ENCODE measurements around the gene PLEKHG2.

The PLEKHG2 gene

GRCh38 chr19:39469567-39469966 lies 57.1 kb downstream of the PLEKHG2 start:
- no peak overlapping the region for H2AFZ ChIP-seq (ENCODE audit: low read length)
- H3K4me2 ChIP-seq (ENCODE audit: low read depth, low read length) = no peak overlapping the region
- H3K9me2 ChIP-seq (replicated peaks; ENCODE audit: insufficient read depth, low read length) = no peaks in the 10 kb centered on the region
- peaks cover 13% of the 10 kb centered on the region for H3K79me2 ChIP-seq (ENCODE audit: low read length)
- peaks cover 8% of the 10 kb centered on the region for H3K36me3 ChIP-seq (replicated peaks; ENCODE audit: insufficient read depth, low read length)
- no peaks in the 10 kb centered on the region for H3K9me3 ChIP-seq (replicated peaks; ENCODE audit: insufficient read depth, low read length)
- no peak overlapping the region for H3K9ac ChIP-seq (ENCODE audit: low read length)
- no peak overlapping the region for H3K27ac ChIP-seq (ENCODE audit: low read length)
- no peaks in the 10 kb centered on the region for H3K4me1 ChIP-seq (ENCODE audit: low read length)
- H3K4me3 ChIP-seq (ENCODE audit: low read length) = no peak overlapping the region
- TF ChIP-seq EZH2phosphoT487 (IDR thresholded peaks at IDR 0.05; ENCODE audit: low read length) = no peak
- no peak for TF ChIP-seq EZH2 (optimal IDR thresholded peaks at IDR 0.05; ENCODE audit: low read depth, low read length)
- TF ChIP-seq CTCF (IDR thresholded peaks at IDR 0.05; ENCODE audit: low read length) = no peak
- DNase-seq = no peak
- no peaks in the 10 kb centered on the region for H3K27me3 ChIP-seq (replicated peaks; ENCODE audit: insufficient read depth, low read length)
- H3F3A ChIP-seq (ENCODE audit: insufficient read depth, low read length) = no peaks in the 10 kb centered on the region
- H4K20me1 ChIP-seq (ENCODE audit: insufficient read depth, low read length) = no peaks in the 10 kb centered on the region

GRCh38 chr19:39470724-39471339 lies 58.4 kb downstream of the PLEKHG2 start:
- Histone ChIP-seq H2AFZ (ENCODE audit: low read length) (no peak overlapping the region), H3K9me2 (replicated peaks; ENCODE audit: insufficient read depth, low read length) (no peaks in the 10 kb centered on the region), H3F3A (ENCODE audit: insufficient read depth, low read length) (0 out of 2 replicates have a peak, but pooled peaks cover 3% of the 10 kb centered on the region), H3K4me1 (ENCODE audit: low read length) (no peaks in the 10 kb centered on the region), H3K27me3 (replicated peaks; ENCODE audit: insufficient read depth, low read length) (no peaks in the 10 kb centered on the region), H3K4me2 (ENCODE audit: low read depth, low read length) (no peak overlapping the region), H3K4me3 (ENCODE audit: low read length) (no peak overlapping the region), H3K79me2 (ENCODE audit: low read length) (peaks cover 3% of the 10 kb centered on the region), H4K20me1 (ENCODE audit: insufficient read depth, low read length) (no peaks in the 10 kb centered on the region), H3K9ac (ENCODE audit: low read length) (no peak overlapping the region), H3K9me3 (replicated peaks; ENCODE audit: insufficient read depth, low read length) (no peaks in the 10 kb centered on the region), H3K27ac (ENCODE audit: low read length) (no peak overlapping the region), H3K36me3 (replicated peaks; ENCODE audit: insufficient read depth, low read length) (peaks cover 10% of the 10 kb centered on the region)
- DNase-seq = no peak
- no peak for TF ChIP-seq EZH2 (optimal IDR thresholded peaks at IDR 0.05; ENCODE audit: low read depth, low read length)
- TF ChIP-seq CTCF (IDR thresholded peaks at IDR 0.05; ENCODE audit: low read length) = no peak
- TF ChIP-seq EZH2phosphoT487 (IDR thresholded peaks at IDR 0.05; ENCODE audit: low read length) = no peak

GRCh38 chr19:39471756-39472536 lies 59.5 kb downstream of the PLEKHG2 start:
- H3K27ac ChIP-seq (ENCODE audit: low read length) = no peak overlapping the region
- no peaks in the 10 kb centered on the region for H3K9me2 ChIP-seq (replicated peaks; ENCODE audit: insufficient read depth, low read length)
- no peak overlapping the region for H3K4me3 ChIP-seq (ENCODE audit: low read length)
- H4K20me1 ChIP-seq (ENCODE audit: insufficient read depth, low read length) = no peaks in the 10 kb centered on the region
- H2AFZ ChIP-seq (ENCODE audit: low read length) = no peak overlapping the region
- no peak overlapping the region for H3K9ac ChIP-seq (ENCODE audit: low read length)
- TF ChIP-seq EZH2phosphoT487 (IDR thresholded peaks at IDR 0.05; ENCODE audit: low read length) (no peak), EZH2 (optimal IDR thresholded peaks at IDR 0.05; ENCODE audit: low read depth, low read length) (no peak), CTCF (IDR thresholded peaks at IDR 0.05; ENCODE audit: low read length) (no peak)
- 0 out of 2 replicates have a peak, but pooled peaks cover 3% of the 10 kb centered on the region for H3F3A ChIP-seq (ENCODE audit: insufficient read depth, low read length)
- no peak overlapping the region for H3K4me2 ChIP-seq (ENCODE audit: low read depth, low read length)
- DNase-seq = no peak
- no peaks in the 10 kb centered on the region for H3K27me3 ChIP-seq (replicated peaks; ENCODE audit: insufficient read depth, low read length)
- H3K9me3 ChIP-seq (replicated peaks; ENCODE audit: insufficient read depth, low read length) = no peaks in the 10 kb centered on the region
- no peaks in the 10 kb centered on the region for H3K4me1 ChIP-seq (ENCODE audit: low read length)
- H3K79me2 ChIP-seq (ENCODE audit: low read length) = no peaks in the 10 kb centered on the region; the same call in 1 of the 2 replicates
- H3K36me3 ChIP-seq (replicated peaks; ENCODE audit: insufficient read depth, low read length) = peaks cover 10% of the 10 kb centered on the region
